ENCODE measurements around the gene RAB26. TPM values are rescaled to one million over a fixed set of nuclear protein-coding genes. Genes with fewer than 3 reads are reported as not detected.

Gene RAB26
- total RNA-seq, 2 donors from 2014 or later = 1.8 to 5.1 TPM

GRCh38 chr16:2187212-2187611 lies 38.8 kb downstream of the RAB26 start:
- Histone ChIP-seq H3K27me3 (replicated peaks; ENCODE audit: insufficient read depth) (no peaks in the 10 kb centered on the region), H3K4me3 (no peak overlapping the region), H3K36me3 (no peaks in the 10 kb centered on the region), H3K4me1 (replicated peaks) (no peaks in the 10 kb centered on the region), H3K27ac (no peak overlapping the region), H3K9me3 (no peaks in the 10 kb centered on the region)
- WGBS = 67% methylated on average over 17 of the region's 17 CpGs
- intact Hi-C loops (cut with DNase I) = no loop called here
- no peak for TF ChIP-seq POLR2AphosphoS5 (IDR thresholded peaks at IDR 0.05)
- no peak for TF ChIP-seq POLR2A (IDR thresholded peaks at IDR 0.05)
- no peak for TF ChIP-seq CTCF (IDR thresholded peaks at IDR 0.05)
- DNase-seq (ENCODE audit: low spot score) = no peak

- no peak for DNase-seq (ENCODE audit: low spot score)
- H3K27ac ChIP-seq = no peak overlapping the region
- no peaks in the 10 kb centered on the region for H3K27me3 ChIP-seq (replicated peaks; ENCODE audit: insufficient read depth)
- H3K36me3 ChIP-seq = no peaks in the 10 kb centered on the region
- intact Hi-C loops (cut with DNase I) = no loop called here
- no peak overlapping the region for H3K4me3 ChIP-seq
- WGBS = 98% methylated on average over 8 of the region's 8 CpGs
- H3K4me1 ChIP-seq (replicated peaks) = no peaks in the 10 kb centered on the region
- H3K9me3 ChIP-seq = no peaks in the 10 kb centered on the region
- TF ChIP-seq POLR2AphosphoS5 (IDR thresholded peaks at IDR 0.05) (no peak), POLR2A (IDR thresholded peaks at IDR 0.05) (no peak), CTCF (IDR thresholded peaks at IDR 0.05) (no peak)
These were observed 40.0 kb downstream of the RAB26 start for GRCh38 chr16:2188395-2188794.

- TF ChIP-seq CTCF (IDR thresholded peaks at IDR 0.05) (no peak), POLR2AphosphoS5 (IDR thresholded peaks at IDR 0.05) (no peak), POLR2A (IDR thresholded peaks at IDR 0.05) (no peak)
- Histone ChIP-seq H3K27ac (no peak overlapping the region), H3K4me3 (no peak overlapping the region), H3K4me1 (replicated peaks) (no peaks in the 10 kb centered on the region), H3K27me3 (replicated peaks; ENCODE audit: insufficient read depth) (no peaks in the 10 kb centered on the region), H3K36me3 (no peaks in the 10 kb centered on the region), H3K9me3 (no peaks in the 10 kb centered on the region)
- intact Hi-C loops (cut with DNase I) = no loop called here
- no peak for DNase-seq (ENCODE audit: low spot score)
- 95% methylated on average over 25 of the region's 25 CpGs for whole genome bisulfite sequencing
These were observed 40.9 kb downstream of the RAB26 start for GRCh38 chr16:2189252-2189893.

GRCh38 chr16:2190002-2190658 lies 41.7 kb downstream of the RAB26 start:
- 84% methylated on average over 22 of the region's 24 CpGs for WGBS
- Histone ChIP-seq H3K4me1 (replicated peaks) (no peaks in the 10 kb centered on the region), H3K27me3 (replicated peaks; ENCODE audit: insufficient read depth) (no peaks in the 10 kb centered on the region), H3K9me3 (no peaks in the 10 kb centered on the region), H3K36me3 (no peaks in the 10 kb centered on the region), H3K4me3 (no peak overlapping the region), H3K27ac (no peak overlapping the region)
- intact Hi-C loops (cut with DNase I) = no loop called here
- DNase-seq (ENCODE audit: low spot score) = no peak
- no peak for TF ChIP-seq POLR2AphosphoS5 (IDR thresholded peaks at IDR 0.05)
- TF ChIP-seq CTCF (IDR thresholded peaks at IDR 0.05) = no peak
- no peak for TF ChIP-seq POLR2A (IDR thresholded peaks at IDR 0.05)
